Mesodermal cell (in vitro differentiated cells): ENCODE measurements around the gene SGIP1.

Experiments
- H3K27ac ChIP-seq: 2 replicates; pipeline ENCODE4 v1.7.0; 2013; ENCODE audit warnings: mild to moderate bottlenecking, low read depth, low read length, moderate library complexity; ENCODE audit not compliant: severe bottlenecking
- H3K36me3 ChIP-seq: 2 replicates; pipeline ENCODE4 v1.7.1; 2013; ENCODE audit warnings: mild to moderate bottlenecking, low read length, moderate library complexity; ENCODE audit not compliant: control insufficient read depth, insufficient read depth
- H3K4me1 ChIP-seq: one replicate; pipeline ENCODE4 v1.7.1; 2013; ENCODE audit warnings: mild to moderate bottlenecking, low read length; ENCODE audit not compliant: insufficient read depth, control insufficient read depth, poor library complexity, severe bottlenecking
- H3K4me3 ChIP-seq: 2 replicates; pipeline ENCODE4 v1.7.0; 2013; ENCODE audit warnings: low read length, control low read depth, mild to moderate bottlenecking; ENCODE audit not compliant: insufficient read depth, poor library complexity, severe bottlenecking; ENCODE audit errors: extremely low read depth
- H3K9me3 ChIP-seq: 2 replicates; pipeline ENCODE4 v1.7.1; 2013; ENCODE audit warnings: mild to moderate bottlenecking, low read length, moderate library complexity; ENCODE audit not compliant: control insufficient read depth
- WGBS, 2 experiments: methylation state at CpG; one replicate each; pipeline ENCODE4 v1.1.5; 2013; ENCODE audit warnings: missing lambda C conversion rate in 2 of 2; ENCODE audit not compliant: insufficient coverage in 2 of 2; 5-methylcytosine and 5-hydroxymethylcytosine counted together

SGIP1 gene

GRCh38 chr1:66599899-66600737 lies 66.2 kb downstream of the SGIP1 start:
- no peaks in the 10 kb centered on the region for H3K36me3 ChIP-seq
- H3K9me3 ChIP-seq, result peaks cover 11% of the 10 kb centered on the region
- no peak overlapping the region for H3K27ac ChIP-seq
- no peak overlapping the region for H3K4me3 ChIP-seq
- WGBS, 2 experiments, result 93 to 98% methylated on average over 10 to 11 of the region's 14 CpGs
- H3K4me1 ChIP-seq, result peaks cover 7% of the 10 kb centered on the region

DNA sequence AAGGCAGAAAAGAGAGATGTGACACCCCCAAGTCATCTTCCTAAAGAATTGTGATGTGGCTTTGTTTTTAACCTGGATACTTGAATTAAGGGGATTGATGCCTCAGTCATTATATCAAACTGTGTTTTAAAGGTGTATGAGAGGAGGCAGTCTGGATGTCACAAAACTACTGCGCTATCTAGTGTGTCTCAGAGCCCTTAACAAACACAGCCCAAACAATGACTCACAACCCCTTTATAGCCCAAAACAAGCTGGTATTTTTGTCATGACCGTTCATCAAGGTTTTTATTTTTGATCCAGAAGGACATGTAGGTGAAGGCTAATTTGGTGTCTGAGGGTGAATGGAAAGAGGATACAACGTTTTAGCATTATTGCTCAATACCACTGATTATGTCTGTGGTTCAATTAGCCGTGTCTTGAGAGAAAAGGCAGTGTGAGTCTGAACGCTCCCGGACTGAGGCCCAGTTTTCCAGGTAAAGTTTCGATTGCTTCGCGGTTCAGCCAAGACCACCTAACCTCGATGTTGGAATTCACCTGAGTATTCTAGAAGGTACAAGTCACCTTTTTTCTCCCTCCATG lies 71.6 kb downstream of the SGIP1 start:
- no peak overlapping the region for H3K27ac ChIP-seq

DNA sequence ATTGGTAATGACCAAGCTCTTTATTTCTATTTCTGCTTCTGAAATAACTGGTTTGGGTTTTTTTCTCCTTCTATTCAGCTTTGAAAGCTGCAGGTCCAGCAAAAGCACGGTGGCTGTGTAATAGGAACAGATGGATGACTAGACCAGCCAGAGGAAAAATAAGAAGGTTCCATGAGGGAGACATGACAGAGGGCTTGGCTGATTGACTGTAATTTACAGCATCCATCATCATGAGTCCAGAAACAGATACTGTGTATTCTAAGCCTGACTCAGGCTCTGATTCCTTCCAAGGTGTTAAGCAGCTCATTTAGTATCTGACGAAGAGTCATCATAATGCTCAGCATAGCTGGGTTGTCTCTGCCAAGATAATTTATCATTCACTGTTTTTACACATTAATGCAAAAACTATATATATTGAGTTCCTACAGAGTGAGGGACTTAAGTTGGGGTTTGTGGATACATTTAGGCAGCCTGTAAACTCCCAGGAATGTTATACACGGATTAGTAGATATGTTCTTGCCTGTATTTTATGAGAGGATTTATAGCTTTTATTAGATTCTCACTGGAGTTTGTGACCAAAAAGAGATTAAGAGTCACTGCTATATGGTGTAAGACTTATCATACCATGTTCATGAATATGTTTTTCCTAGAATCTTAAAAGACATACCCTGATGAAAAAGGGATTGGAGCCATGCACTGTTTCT lies 72.6 kb downstream of the SGIP1 start:
- Histone ChIP-seq H3K27ac (no peak overlapping the region), H3K4me1 (peaks cover 3% of the 10 kb centered on the region), H3K9me3 (no peaks in the 10 kb centered on the region), H3K4me3 (no peak overlapping the region), H3K36me3 (no peaks in the 10 kb centered on the region)
- WGBS, 2 experiments, result no CpG with 5 or more reads among the region's 3 CpGs

More for the DNA sequence above, 71.6 kb downstream of the SGIP1 start:
- H3K36me3 ChIP-seq, result no peaks in the 10 kb centered on the region
- peaks cover 3% of the 10 kb centered on the region for H3K4me1 ChIP-seq
- no peaks in the 10 kb centered on the region for H3K9me3 ChIP-seq
- WGBS, 2 experiments, result 89 to 96% methylated on average over 4 to 5 of the region's 10 CpGs
- no peak overlapping the region for H3K4me3 ChIP-seq

DNA sequence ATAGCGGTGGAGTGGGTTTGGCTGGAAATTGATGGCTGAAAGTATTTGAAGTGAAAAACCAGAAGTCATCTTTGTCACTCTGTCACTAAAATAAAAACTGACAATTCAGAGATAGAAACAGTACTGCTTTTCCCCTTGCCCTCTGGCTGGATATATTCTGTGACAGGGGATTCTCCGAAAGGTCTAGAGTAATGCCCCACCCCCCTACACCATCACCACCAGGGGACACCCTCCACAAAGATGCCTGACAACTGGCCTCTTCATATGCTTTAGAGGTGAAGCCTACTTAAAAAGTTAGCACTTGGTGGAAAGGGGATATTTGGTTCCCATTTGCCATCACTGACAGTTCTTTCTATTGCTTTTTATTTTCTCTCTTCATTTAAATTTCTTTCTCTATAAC lies 73.5 kb downstream of the SGIP1 start:
- H3K4me1 ChIP-seq, result peaks cover 3% of the 10 kb centered on the region
- no peak overlapping the region for H3K4me3 ChIP-seq
- H3K36me3 ChIP-seq, result no peaks in the 10 kb centered on the region
- 100% methylated on average over 1 of the region's 2 CpGs for WGBS, 2 experiments
- H3K9me3 ChIP-seq, result no peaks in the 10 kb centered on the region
- H3K27ac ChIP-seq, result no peak overlapping the region

GRCh38 chr1:66613187-66613586 lies 79.2 kb downstream of the SGIP1 start:
- Histone ChIP-seq H3K9me3 (no peaks in the 10 kb centered on the region), H3K4me3 (no peak overlapping the region), H3K27ac (no peak overlapping the region), H3K4me1 (no peaks in the 10 kb centered on the region), H3K36me3 (no peaks in the 10 kb centered on the region)
- WGBS, 2 experiments, result 90% methylated on average over 2 of the region's 4 CpGs; no CpG with 5 or more reads in 1 of the 2 experiments

GRCh38 chr1:66617362-66618184 lies 83.6 kb downstream of the SGIP1 start:
- Histone ChIP-seq H3K36me3 (no peaks in the 10 kb centered on the region), H3K27ac (no peak overlapping the region), H3K9me3 (no peaks in the 10 kb centered on the region), H3K4me3 (no peak overlapping the region), H3K4me1 (no peaks in the 10 kb centered on the region)
- WGBS, 2 experiments, result 100% methylated on average over 1 of the region's 4 CpGs

DNA sequence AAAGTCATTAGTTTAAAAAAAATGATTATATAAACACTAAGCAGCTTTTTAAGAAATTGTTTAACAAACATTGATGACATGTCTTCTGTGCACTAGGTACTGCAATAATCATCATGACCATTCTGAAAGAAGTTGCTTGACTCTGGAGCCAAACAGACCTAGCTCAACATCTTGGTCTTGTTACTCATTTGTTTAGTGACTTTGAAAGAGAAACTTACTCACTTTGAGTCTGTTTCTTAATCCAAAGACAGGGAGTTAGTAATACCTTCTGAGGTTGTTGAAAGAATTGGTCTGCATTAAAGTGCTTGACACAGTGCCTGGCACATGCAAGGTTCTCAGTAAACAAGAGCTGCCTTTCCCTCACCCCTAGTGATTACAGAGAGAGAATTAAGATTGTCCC lies 84.4 kb downstream of the SGIP1 start:
- Histone ChIP-seq H3K27ac (no peak overlapping the region), H3K9me3 (no peaks in the 10 kb centered on the region), H3K36me3 (no peaks in the 10 kb centered on the region), H3K4me1 (no peaks in the 10 kb centered on the region), H3K4me3 (no peak overlapping the region)

DNA sequence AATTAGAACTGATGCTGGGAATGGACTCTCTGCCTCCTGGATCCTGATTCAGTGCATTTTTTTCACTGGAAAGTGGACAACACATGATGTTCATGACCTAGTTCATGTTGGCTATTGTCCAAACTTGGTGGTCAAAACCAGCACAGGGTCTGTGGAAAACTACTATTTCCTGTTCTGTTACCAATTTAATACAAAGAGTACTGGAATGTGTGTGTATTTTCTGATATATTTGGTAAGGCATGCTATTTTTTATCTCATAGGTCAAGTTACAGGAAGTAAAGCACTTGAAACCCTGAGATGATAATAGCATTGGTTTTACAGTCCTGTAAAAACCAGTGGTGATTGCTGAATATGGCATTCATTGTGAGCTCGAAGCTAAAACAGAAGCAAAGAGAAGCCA lies 89.9 kb downstream of the SGIP1 start:
- peak overlapping the region; percentile 57 for H3K27ac ChIP-seq
- 89 to 100% methylated on average over 1 of the region's 1 CpG for WGBS, 2 experiments
- H3K36me3 ChIP-seq, result no peaks in the 10 kb centered on the region
- no peaks in the 10 kb centered on the region for H3K9me3 ChIP-seq
- peaks cover 18% of the 10 kb centered on the region for H3K4me1 ChIP-seq
- H3K4me3 ChIP-seq, result no peak overlapping the region

DNA sequence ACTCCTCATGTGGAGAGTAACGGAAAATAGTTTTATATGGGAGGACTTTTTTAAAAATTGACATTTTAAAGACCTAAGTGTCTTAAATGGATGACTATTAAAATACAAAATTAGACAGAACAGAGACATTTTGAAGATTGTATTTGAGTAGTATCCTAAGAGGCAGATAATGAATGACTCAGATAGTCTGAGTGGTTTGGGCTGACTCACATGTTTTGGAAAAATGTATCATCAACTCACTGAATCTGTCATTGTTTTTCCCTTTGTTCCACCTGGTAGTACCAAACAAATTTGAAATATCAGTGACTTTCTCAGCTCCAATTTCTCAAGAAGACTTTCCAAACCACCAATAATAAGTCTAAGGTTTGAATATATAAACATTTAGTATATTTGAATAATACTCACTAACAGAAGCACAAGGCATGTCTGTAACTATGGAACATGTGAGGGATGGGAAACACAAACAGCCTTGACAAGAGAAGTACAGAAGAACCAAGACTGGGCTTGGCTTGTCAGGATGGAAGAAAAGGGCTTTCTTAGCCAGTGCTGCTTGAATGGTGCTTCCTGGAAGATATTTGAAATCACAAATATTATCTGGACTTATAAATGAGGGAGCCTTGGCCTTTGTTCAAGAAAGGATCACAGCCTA lies 90.6 kb downstream of the SGIP1 start:
- H3K27ac ChIP-seq, result peak overlapping the region; percentile 57
- H3K4me1 ChIP-seq, result peaks cover 18% of the 10 kb centered on the region
- WGBS, 2 experiments, result no CpG with 5 or more reads among the region's 1 CpG
- H3K4me3 ChIP-seq, result no peak overlapping the region
- H3K9me3 ChIP-seq, result no peaks in the 10 kb centered on the region
- no peaks in the 10 kb centered on the region for H3K36me3 ChIP-seq

- H3K4me1 ChIP-seq, result peaks cover 18% of the 10 kb centered on the region
- no peak overlapping the region for H3K27ac ChIP-seq
- H3K9me3 ChIP-seq, result no peaks in the 10 kb centered on the region
- no peaks in the 10 kb centered on the region for H3K36me3 ChIP-seq
- no peak overlapping the region for H3K4me3 ChIP-seq
These were observed 92.3 kb downstream of the SGIP1 start for GRCh38 chr1:66626261-66626660.
